Effector memory CD8-positive, alpha-beta T cell (primary cell): Measurements from ENCODE around the gene CDH4.

ENCODE experiments used
- ATAC-seq: fragments of 150-1000 bp; cut with Tn5 transposase; replicated peaks from 2 replicates; pipeline ENCODE4 v1.10.0; 2021; ENCODE audit warnings: mild to moderate bottlenecking, moderate library complexity
- DNase-seq, 3 experiments: peaks; one replicate each; pipeline ENCODE4 v3.0.0; 2021
- H3K27ac Mint-ChIP-seq, 2 donors: one replicate each; pipeline ENCODE4 v1.8.0; 2022; ENCODE audit warnings: mild to moderate bottlenecking in 2 of 2, mixed read lengths in 2 of 2, moderate library complexity in 2 of 2
- H3K27me3 Mint-ChIP-seq, 2 donors: one replicate each; pipeline ENCODE4 v1.8.0; 2022; ENCODE audit warnings: mixed read lengths in 2 of 2
- H3K36me3 Mint-ChIP-seq: one replicate; pipeline ENCODE4 v1.8.0; 2022; ENCODE audit warnings: mild to moderate bottlenecking, moderate library complexity, mixed read lengths; ENCODE audit not compliant: insufficient read depth
- H3K4me1 Mint-ChIP-seq, 2 donors: one replicate each; pipeline ENCODE4 v1.8.0; 2022; ENCODE audit warnings: low read depth in 2 of 2, mixed read lengths in 2 of 2
- H3K4me3 Mint-ChIP-seq, 2 donors: one replicate each; pipeline ENCODE4 v1.8.0; 2022; ENCODE audit warnings: mild to moderate bottlenecking in 2 of 2, mixed read lengths in 2 of 2, moderate library complexity in 2 of 2
- H3K9me3 Mint-ChIP-seq, 2 donors: one replicate each; pipeline ENCODE4 v1.8.0; 2022; ENCODE audit warnings: mixed read lengths in 2 of 2

The CDH4 gene

GRCh38 chr20:61802721-61803311 lies 550.8 kb downstream of the CDH4 start:
- ATAC-seq, result no peak
- no peaks in the 10 kb centered on the region for H3K4me1 Mint-ChIP-seq

GRCh38 chr20:61803416-61803914 lies 551.4 kb downstream of the CDH4 start:
- Mint-ChIP-seq H3K4me1 (no peaks in the 10 kb centered on the region), H3K36me3 (no peaks in the 10 kb centered on the region), H3K27ac (no peak overlapping the region), H3K4me3 (no peak overlapping the region), H3K9me3 (no peaks in the 10 kb centered on the region), H3K27me3 (peaks cover 9 to 53% of the 10 kb centered on the region in 2 donors)
- DNase-seq (no peak), ATAC-seq (no peak)

More at GRCh38 chr20:61802721-61803311, 550.8 kb downstream of the CDH4 start:
- Mint-ChIP-seq H3K27ac (no peak overlapping the region), H3K4me3 (no peak overlapping the region), H3K9me3 (no peaks in the 10 kb centered on the region), H3K36me3 (no peaks in the 10 kb centered on the region), H3K27me3 (peaks cover 9 to 52% of the 10 kb centered on the region in 2 donors)
- DNase-seq, result no peak

- Mint-ChIP-seq H3K4me3 (no peak overlapping the region), H3K9me3 (no peaks in the 10 kb centered on the region), H3K27ac (no peak overlapping the region), H3K36me3 (no peaks in the 10 kb centered on the region), H3K27me3 (peaks cover 9 to 59% of the 10 kb centered on the region in 2 donors), H3K4me1 (no peaks in the 10 kb centered on the region)
- ATAC-seq (no peak), DNase-seq (no peak)
Observed at GRCh38 chr20:61803915-61804751, 552.1 kb downstream of the CDH4 start.

- ATAC-seq, result no peak
- Mint-ChIP-seq H3K27ac (no peak overlapping the region), H3K36me3 (no peaks in the 10 kb centered on the region), H3K9me3 (no peaks in the 10 kb centered on the region), H3K4me3 (no peak overlapping the region), H3K27me3 (peaks cover 9 to 66% of the 10 kb centered on the region in 2 donors), H3K4me1 (no peaks in the 10 kb centered on the region)
- DNase-seq, result no peak
Observed at GRCh38 chr20:61804752-61805295, 552.8 kb downstream of the CDH4 start.

GRCh38 chr20:61805365-61805764 lies 553.3 kb downstream of the CDH4 start:
- no peaks in the 10 kb centered on the region for H3K4me1 Mint-ChIP-seq
- H3K9me3 Mint-ChIP-seq, result no peaks in the 10 kb centered on the region
- no peak overlapping the region for H3K27ac Mint-ChIP-seq
- ATAC-seq, result no peak
- H3K36me3 Mint-ChIP-seq, result no peaks in the 10 kb centered on the region
- no peak for DNase-seq
- peaks cover 9 to 63% of the 10 kb centered on the region in 2 donors for H3K27me3 Mint-ChIP-seq
- H3K4me3 Mint-ChIP-seq, result no peak overlapping the region

- ATAC-seq (no peak), DNase-seq (no peak)
- no peaks in the 10 kb centered on the region for H3K36me3 Mint-ChIP-seq
- no peaks in the 10 kb centered on the region for H3K4me1 Mint-ChIP-seq
- H3K9me3 Mint-ChIP-seq, result no peaks in the 10 kb centered on the region
- peaks cover 9 to 59% of the 10 kb centered on the region in 2 donors for H3K27me3 Mint-ChIP-seq
- no peak overlapping the region for H3K27ac Mint-ChIP-seq
- H3K4me3 Mint-ChIP-seq, result no peak overlapping the region
Observed at GRCh38 chr20:61805781-61806180, 553.7 kb downstream of the CDH4 start.

GRCh38 chr20:61806314-61806713 lies 554.3 kb downstream of the CDH4 start:
- H3K27ac Mint-ChIP-seq, result no peak overlapping the region
- peaks cover 9 to 54% of the 10 kb centered on the region in 2 donors for H3K27me3 Mint-ChIP-seq
- no peak for DNase-seq
- no peaks in the 10 kb centered on the region for H3K9me3 Mint-ChIP-seq
- no peaks in the 10 kb centered on the region for H3K4me1 Mint-ChIP-seq
- H3K36me3 Mint-ChIP-seq, result no peaks in the 10 kb centered on the region
- no peak overlapping the region for H3K4me3 Mint-ChIP-seq
- no peak for ATAC-seq

GRCh38 chr20:61806995-61807394 lies 554.9 kb downstream of the CDH4 start:
- Mint-ChIP-seq H3K9me3 (no peaks in the 10 kb centered on the region), H3K36me3 (no peaks in the 10 kb centered on the region), H3K4me1 (no peaks in the 10 kb centered on the region), H3K27ac (no peak overlapping the region), H3K27me3 (peaks cover 9 to 48% of the 10 kb centered on the region in 2 donors), H3K4me3 (no peak overlapping the region)
- ATAC-seq, result no peak
- no peak for DNase-seq

GRCh38 chr20:61807471-61808160 lies 555.6 kb downstream of the CDH4 start:
- H3K4me1 Mint-ChIP-seq, result no peaks in the 10 kb centered on the region
- H3K9me3 Mint-ChIP-seq, result no peaks in the 10 kb centered on the region
- H3K27me3 Mint-ChIP-seq, result peaks cover 9 to 45% of the 10 kb centered on the region in 2 donors
- H3K27ac Mint-ChIP-seq, result no peak overlapping the region
- ATAC-seq (no peak), DNase-seq (no peak)
- H3K36me3 Mint-ChIP-seq, result no peaks in the 10 kb centered on the region
- no peak overlapping the region for H3K4me3 Mint-ChIP-seq

GRCh38 chr20:61808447-61808846 lies 556.4 kb downstream of the CDH4 start:
- Mint-ChIP-seq H3K9me3 (no peaks in the 10 kb centered on the region), H3K4me3 (no peak overlapping the region), H3K36me3 (no peaks in the 10 kb centered on the region)

GRCh38 chr20:61809006-61809770 lies 557.1 kb downstream of the CDH4 start:
- Mint-ChIP-seq H3K4me1 (no peaks in the 10 kb centered on the region), H3K27me3 (peaks cover 9 to 44% of the 10 kb centered on the region in 2 donors), H3K9me3 (no peaks in the 10 kb centered on the region), H3K27ac (no peak overlapping the region), H3K4me3 (no peak overlapping the region), H3K36me3 (no peaks in the 10 kb centered on the region)
- no peak for DNase-seq
- ATAC-seq, result no peak

More at GRCh38 chr20:61808447-61808846, 556.4 kb downstream of the CDH4 start:
- DNase-seq, result no peak
- no peaks in the 10 kb centered on the region for H3K4me1 Mint-ChIP-seq
- H3K27me3 Mint-ChIP-seq, result peaks cover 9 to 47% of the 10 kb centered on the region in 2 donors
- H3K27ac Mint-ChIP-seq, result no peak overlapping the region
- ATAC-seq, result no peak

- Mint-ChIP-seq H3K36me3 (peaks cover 3% of the 10 kb centered on the region), H3K27ac (no peak overlapping the region), H3K4me3 (no peak overlapping the region), H3K27me3 (peaks cover 5 to 42% of the 10 kb centered on the region in 2 donors), H3K4me1 (no peaks in the 10 kb centered on the region), H3K9me3 (no peaks in the 10 kb centered on the region)
- ATAC-seq, result no peak
- DNase-seq, result no peak
Observed at GRCh38 chr20:61810066-61810737, 558.1 kb downstream of the CDH4 start.
